Testis (tissue), 3 donors: Measurements from ENCODE around the gene TRIM9. TPM values are rescaled to one million over a fixed set of nuclear protein-coding genes. Genes with fewer than 3 reads are reported as not detected.

Source experiments
- DNase-seq: peaks from one replicate; pipeline ENCODE4 v3.0.0-alpha.2; 2019
- H3K27ac ChIP-seq, 2 donors: fragments of 200-600 bp; sonication (generic); one replicate each; pipeline ENCODE4 v1.5.1; 2019
- H3K27me3 ChIP-seq: fragments of 200-600 bp; sonication (generic); one replicate; pipeline ENCODE4 v1.5.1; 2019
- H3K36me3 ChIP-seq: fragments of 200-600 bp; sonication (generic); one replicate; pipeline ENCODE4 v1.5.1; 2017; ENCODE audit warnings: low read depth; ENCODE audit errors: missing control alignments
- H3K4me1 ChIP-seq: fragments of 200-600 bp; sonication (generic); one replicate; pipeline ENCODE4 v1.5.1; 2019
- H3K4me3 ChIP-seq, 2 donors: fragments of 200-600 bp; sonication (generic); one replicate each; pipeline ENCODE4 v1.5.1; 2017 to 2019
- H3K9me3 ChIP-seq: fragments of 200-600 bp; sonication (generic); one replicate; pipeline ENCODE4 v1.5.1; 2017
- POLR2A ChIP-seq: fragments of 450-650 bp; IDR thresholded peaks from one replicate; pipeline ENCODE4 v1.6.1; 2017; ENCODE audit warnings: antibody characterized with exemption, mild to moderate bottlenecking, moderate library complexity
- WGBS, 2 donors: methylation state at CpG; one replicate each; pipeline ENCODE4 v1.1.5; 2018; 5-methylcytosine and 5-hydroxymethylcytosine counted together
- intact Hi-C: fragments of 100-400 bp; cut with DNase I; formaldehyde crosslinking; loops from one replicate; pipeline ENCODE4 v1.15.1; 2023; ENCODE audit warnings: low total_unique reads
- polyA plus RNA-seq: library from polyadenylated mRNA; stranded (reverse); fragments of 350-450 nt; fragmentation: Illumina TruSeq; extraction: RNeasy Lipid Tissue Mini Kit (QIAGEN cat#74804); gene quantifications from one replicate; pipeline ENCODE4 v1.2.3, GENCODE V29; 2014; ENCODE audit warnings: low read depth, low replicate concordance; ENCODE audit not compliant: insufficient read depth
- total RNA-seq, 2 donors: library from RNA; depleted of rRNA; stranded (reverse); fragments of >200 nt; gene quantifications; one replicate each; pipeline ENCODE4 v1.2.3, GENCODE V29; 2016
- TF ChIP-seq, protein P1 (sequence below), 3 experiments: fragments of 450-650 bp in 2 of 3; fragments of 200-600 bp in 1 of 3; sonication (generic) in 1 of 3; IDR thresholded peaks; one replicate each; pipeline ENCODE4 v1.5.1; 2016 to 2019; ENCODE audit warnings: antibody characterized with exemption in 3 of 3, mild to moderate bottlenecking in 2 of 3, moderate library complexity in 1 of 3

Gene TRIM9
- total and polyA plus RNA-seq, 3 donors from 2014 or later = 2.1 to 8.5 (median 6.0) TPM

DNA sequence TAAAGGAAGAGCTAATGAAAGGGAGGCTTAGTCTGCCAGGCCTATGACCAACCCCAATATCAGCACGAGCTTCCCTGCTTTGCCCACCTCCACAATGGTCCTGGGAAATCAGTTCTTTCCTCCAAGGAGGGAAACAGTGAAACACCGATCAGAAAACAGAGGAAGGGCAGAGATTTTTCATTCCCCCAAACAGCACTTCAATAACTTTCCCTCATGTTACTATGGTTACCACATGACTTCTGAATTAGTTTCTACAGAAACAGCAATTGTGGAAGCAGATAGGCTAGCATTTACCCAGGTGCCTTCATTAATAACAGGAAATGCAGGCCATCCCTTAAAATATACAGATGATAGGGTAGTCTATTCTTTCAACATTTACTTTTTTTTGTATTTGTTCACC lies 35.9 kb downstream of the TRIM9 start:
- H3K9me3 ChIP-seq = no peaks in the 10 kb centered on the region
- DNase-seq = no peak
- H3K27ac ChIP-seq = no peak overlapping the region
- WGBS, 2 donors = 91 to 92% methylated on average over 2 of the region's 2 CpGs
- H3K4me3 ChIP-seq = no peak overlapping the region
- no peaks in the 10 kb centered on the region for H3K4me1 ChIP-seq
- no peaks in the 10 kb centered on the region for H3K27me3 ChIP-seq
- H3K36me3 ChIP-seq = no peaks in the 10 kb centered on the region
- intact Hi-C loops = no loop called here
- TF ChIP-seq, protein P1, sequence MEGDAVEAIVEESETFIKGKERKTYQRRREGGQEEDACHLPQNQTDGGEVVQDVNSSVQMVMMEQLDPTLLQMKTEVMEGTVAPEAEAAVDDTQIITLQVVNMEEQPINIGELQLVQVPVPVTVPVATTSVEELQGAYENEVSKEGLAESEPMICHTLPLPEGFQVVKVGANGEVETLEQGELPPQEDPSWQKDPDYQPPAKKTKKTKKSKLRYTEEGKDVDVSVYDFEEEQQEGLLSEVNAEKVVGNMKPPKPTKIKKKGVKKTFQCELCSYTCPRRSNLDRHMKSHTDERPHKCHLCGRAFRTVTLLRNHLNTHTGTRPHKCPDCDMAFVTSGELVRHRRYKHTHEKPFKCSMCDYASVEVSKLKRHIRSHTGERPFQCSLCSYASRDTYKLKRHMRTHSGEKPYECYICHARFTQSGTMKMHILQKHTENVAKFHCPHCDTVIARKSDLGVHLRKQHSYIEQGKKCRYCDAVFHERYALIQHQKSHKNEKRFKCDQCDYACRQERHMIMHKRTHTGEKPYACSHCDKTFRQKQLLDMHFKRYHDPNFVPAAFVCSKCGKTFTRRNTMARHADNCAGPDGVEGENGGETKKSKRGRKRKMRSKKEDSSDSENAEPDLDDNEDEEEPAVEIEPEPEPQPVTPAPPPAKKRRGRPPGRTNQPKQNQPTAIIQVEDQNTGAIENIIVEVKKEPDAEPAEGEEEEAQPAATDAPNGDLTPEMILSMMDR (IDR thresholded peaks at IDR 0.05) = no peak
- no peak for TF ChIP-seq POLR2A

GRCh38 chr14:51058382-51058781 lies 36.5 kb downstream of the TRIM9 start:
- Histone ChIP-seq H3K4me1 (no peaks in the 10 kb centered on the region), H3K27ac (no peak overlapping the region), H3K4me3 (no peak overlapping the region), H3K36me3 (no peaks in the 10 kb centered on the region), H3K27me3 (no peaks in the 10 kb centered on the region), H3K9me3 (no peaks in the 10 kb centered on the region)
- DNase-seq = no peak
- WGBS, 2 donors = 82 to 89% methylated on average over 4 of the region's 4 CpGs
- intact Hi-C loops = no loop called here
- no peak for TF ChIP-seq POLR2A
- TF ChIP-seq, protein P1 (IDR thresholded peaks at IDR 0.05) = no peak

DNA sequence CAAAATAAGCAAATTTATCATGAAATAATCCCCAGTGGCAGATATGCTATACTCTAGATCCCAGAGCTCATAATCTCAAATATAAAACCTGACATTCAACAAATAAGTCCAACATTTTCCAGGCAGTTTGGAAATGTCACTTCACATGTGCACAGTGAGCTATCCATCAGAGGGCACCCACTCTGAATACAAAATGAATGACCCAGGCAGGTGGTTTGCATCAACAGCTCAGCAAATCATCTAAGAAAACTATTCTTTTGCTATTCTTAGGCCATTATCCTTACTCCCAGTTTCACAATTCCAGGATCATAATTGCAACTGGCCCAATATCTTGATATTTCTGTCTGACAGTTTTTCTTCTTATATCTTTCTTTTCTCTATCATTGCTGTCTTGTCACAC lies 38.5 kb downstream of the TRIM9 start:
- H3K27me3 ChIP-seq = no peaks in the 10 kb centered on the region
- H3K36me3 ChIP-seq = no peaks in the 10 kb centered on the region
- no peaks in the 10 kb centered on the region for H3K9me3 ChIP-seq
- no peak overlapping the region for H3K4me3 ChIP-seq
- H3K4me1 ChIP-seq = no peaks in the 10 kb centered on the region
- H3K27ac ChIP-seq = no peak overlapping the region
- no peak for DNase-seq
- TF ChIP-seq POLR2A = no peak
- TF ChIP-seq, protein P1 (IDR thresholded peaks at IDR 0.05) = no peak
- intact Hi-C loops = no loop called here

- Histone ChIP-seq H3K4me1 (no peaks in the 10 kb centered on the region), H3K4me3 (no peak overlapping the region), H3K27ac (no peak overlapping the region), H3K9me3 (no peaks in the 10 kb centered on the region), H3K27me3 (no peaks in the 10 kb centered on the region), H3K36me3 (no peaks in the 10 kb centered on the region)
- no peak for TF ChIP-seq POLR2A
- TF ChIP-seq, protein P1 (IDR thresholded peaks at IDR 0.05) = no peak
- intact Hi-C loops = no loop called here
- WGBS, 2 donors = 92 to 94% methylated on average over 2 of the region's 2 CpGs
- DNase-seq = no peak
Measured at GRCh38 chr14:51053157-51053556, 41.7 kb downstream of the TRIM9 start.

DNA sequence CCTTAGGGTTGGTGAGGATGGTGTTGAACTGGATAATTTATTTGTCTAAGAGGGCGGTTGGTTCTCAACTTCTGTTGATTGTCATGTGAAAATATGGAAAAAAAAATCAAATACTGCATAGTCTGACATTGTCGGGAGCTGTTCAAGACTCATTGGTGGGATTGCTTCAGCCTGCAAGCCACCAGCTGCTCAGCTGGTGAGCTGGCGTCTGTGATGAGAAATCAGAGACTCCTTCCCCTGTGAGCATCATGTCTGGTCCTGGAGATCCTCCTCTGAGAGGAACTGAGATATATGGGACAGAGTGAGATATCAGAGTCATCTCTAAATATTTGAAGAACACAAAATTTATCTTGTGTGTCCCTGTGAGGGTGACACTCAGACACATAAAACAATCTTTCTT lies 49.9 kb downstream of the TRIM9 start:
- no peak overlapping the region for H3K27ac ChIP-seq
- TF ChIP-seq, protein P1 (IDR thresholded peaks at IDR 0.05) = no peak
- TF ChIP-seq POLR2A = no peak
- no peaks in the 10 kb centered on the region for H3K36me3 ChIP-seq
- no peak overlapping the region for H3K4me3 ChIP-seq
- no peaks in the 10 kb centered on the region for H3K27me3 ChIP-seq
- H3K4me1 ChIP-seq = no peaks in the 10 kb centered on the region
- no peak for DNase-seq
- intact Hi-C loops = no loop called here
- WGBS, 2 donors = 94% methylated on average over 3 of the region's 3 CpGs
- H3K9me3 ChIP-seq = no peaks in the 10 kb centered on the region
